Measurements from ENCODE around the gene GSTA2.
"Not testable (repeated sequence)": the region's sequence is repeated elsewhere in the genome, so short reads cannot be mapped to it uniquely, and the experiment has no call there.

The GSTA2 gene

DNA sequence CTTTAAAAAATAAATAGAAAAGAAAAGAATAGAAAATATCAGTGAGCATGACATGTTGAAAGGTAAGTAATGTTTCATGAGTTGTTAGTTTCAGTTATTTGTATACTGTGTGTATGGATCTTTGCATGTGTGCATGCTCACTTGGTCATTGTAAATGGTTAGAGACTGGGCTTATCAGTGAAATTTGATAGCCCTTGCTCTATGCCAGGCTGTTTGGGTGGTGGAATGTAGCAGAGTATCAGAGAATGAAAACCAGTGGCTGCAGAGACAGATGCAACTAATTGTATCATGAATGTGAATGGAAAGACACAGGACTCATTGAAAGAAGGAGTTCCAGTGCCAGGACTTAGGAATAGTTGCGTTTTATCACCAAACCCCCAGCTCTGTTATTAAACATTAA is 4.2 kb downstream of the GSTA2 start:
- no peak for DNase-seq

DNA sequence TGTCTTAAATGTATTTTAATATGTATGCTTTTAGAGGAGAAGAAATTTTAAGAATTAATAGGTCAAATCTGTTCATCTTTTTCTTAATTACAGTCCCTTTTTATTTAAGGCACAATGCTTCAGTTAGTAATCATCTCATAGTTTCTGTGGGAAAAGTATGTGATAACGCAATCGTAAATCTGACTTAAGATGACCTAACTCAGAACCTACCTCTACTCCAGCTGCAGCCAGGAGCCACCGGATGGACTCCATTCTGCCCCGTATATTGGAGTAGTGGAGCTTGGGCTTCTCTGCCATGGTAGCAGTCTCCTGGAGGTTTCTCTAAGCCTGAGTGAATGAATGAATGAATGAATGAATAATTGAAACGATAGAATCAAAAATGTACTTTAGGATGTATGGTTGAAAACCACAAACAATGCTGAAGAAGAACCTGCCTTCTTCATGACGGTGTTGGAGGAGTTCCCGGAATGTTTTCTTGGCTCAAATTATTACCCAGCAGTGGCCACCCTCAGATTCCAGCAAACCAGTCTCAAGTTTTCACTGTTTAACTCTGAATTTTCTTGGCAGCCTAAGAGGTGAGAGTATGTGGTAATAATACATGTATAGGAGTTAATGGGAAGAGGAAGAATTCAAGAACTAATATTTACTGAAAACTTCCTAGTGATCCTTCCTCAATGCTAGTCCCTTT is 5.5 kb downstream of the GSTA2 start:
- not testable (repeated sequence) for DNase-seq

DNA sequence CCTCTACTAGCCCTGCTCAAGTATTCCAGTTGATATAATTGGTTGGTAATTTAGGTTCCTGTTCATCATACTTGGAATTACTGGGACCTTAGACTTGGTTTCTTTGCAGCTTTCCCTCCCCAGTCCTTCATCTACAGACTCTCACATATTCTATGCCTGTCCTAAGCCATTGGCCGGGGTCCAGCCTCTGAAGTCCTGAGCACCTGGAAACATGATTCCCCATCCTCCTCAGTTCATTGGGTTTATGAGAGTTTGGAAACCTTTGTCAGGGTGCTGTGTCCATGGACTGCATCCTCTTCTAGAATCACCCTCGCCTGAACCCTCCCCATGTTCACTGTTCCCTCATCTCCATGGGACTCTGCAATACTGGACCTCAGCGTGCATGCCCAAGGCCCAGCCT is 8.8 kb downstream of the GSTA2 start:
- DNase-seq, result no peak

DNA sequence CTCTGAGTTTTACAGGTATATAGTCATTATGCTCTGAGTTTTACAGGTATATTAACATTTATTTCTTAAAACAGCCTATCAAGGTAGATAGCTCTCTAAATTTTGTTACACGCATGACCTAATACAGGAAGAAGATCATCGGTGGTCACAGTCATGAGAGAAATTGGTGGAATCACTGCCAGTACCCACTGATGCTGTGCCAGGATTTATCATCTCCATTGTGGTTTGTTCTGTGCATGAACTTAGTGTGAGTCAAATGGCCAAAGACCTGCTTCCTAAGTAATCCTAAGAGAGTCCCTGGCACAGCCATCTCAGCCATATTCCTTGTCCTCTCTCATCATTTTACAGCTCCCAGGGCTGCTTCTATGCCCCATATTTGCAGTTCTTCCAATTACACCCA is 10.1 kb downstream of the GSTA2 start:
- DNase-seq, result not testable (repeated sequence)

DNA sequence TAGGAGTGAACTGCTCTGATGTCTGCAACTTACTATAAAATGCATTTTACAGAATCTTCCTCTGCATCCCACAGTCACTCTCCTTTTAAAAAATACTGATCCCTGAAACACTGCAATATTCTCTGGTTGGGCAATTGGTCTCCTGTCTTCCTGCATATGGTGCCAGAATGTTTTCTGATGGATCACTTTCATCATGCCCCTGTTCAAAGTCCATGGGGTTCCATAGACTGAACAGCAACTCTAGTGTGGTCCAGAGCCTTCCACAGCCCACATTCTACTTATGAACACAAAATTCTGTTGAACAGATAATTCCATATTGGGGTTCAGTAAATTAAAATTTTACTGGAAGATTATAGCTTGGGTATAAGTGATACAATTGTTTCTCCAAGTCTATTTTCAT is 11.0 kb downstream of the GSTA2 start:
- DNase-seq, result no peak

DNA sequence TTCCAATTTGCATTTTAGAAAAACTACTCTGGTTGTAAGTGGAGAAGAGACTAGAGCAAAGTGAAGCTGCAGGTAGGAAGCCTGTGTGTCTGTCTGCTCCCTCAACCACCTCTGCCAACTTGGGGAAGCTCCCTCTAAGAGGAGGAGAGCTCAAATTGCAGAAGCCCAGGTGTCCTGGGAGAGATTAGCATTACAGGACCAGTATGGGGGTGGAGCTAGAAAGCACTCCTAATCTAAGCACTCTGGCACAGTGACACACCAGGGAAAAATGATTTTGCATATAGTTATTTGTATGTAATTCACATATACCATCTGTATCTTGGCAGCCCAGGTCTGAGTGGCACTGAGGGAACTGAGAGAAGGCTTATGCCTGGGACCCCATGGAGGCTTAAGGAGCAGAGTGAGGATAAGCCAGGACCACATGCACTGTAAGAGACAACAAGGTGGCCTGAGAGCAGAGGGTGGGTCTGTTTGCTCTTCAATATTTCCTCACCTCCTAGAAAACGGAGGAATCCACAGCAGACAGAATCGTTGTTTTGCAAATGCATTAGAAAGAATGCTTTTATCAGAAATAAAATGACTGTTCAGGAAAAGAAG is 13.6 kb downstream of the GSTA2 start:
- peak; percentile 88 for DNase-seq

DNA sequence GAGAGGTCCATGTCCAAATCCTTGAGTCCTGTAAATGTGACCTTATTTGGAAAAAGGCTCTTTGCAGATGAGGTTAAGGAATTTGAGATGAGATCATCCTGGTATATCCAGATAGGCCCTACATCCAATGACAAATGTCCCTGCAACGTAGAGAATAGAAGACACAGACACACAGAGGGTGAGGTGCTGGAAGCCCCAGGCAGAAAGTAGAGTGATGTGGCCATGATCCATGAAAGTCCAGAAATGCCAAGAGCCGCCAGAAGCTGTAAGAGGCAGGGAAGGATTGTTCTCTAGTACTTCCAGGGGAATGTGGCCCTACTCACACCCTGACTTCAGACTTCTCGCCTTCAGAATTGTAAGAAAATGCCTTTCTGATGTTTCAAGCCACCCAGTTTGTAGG is 16.0 kb downstream of the GSTA2 start:
- not testable (repeated sequence) for DNase-seq

DNA sequence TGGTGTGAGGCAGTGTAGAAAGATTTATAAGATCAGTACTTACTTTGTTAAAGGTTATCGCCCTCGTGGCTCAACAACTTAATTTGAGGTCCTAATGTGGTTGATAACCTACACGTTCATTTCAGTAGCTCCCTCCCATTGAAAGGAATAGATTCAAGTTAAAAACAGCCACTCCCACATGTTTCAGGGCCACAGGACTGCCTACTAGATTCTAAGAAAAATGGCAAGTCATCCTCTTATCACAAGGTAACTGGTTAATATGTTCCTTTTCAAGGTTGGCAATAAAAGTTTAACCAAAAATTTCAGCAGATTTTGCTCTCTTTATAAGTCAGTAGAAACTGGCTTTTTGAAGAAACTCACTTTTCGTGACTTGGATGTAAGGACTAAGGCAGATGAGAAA is 17.1 kb downstream of the GSTA2 start:
- DNase-seq, result no peak

DNA sequence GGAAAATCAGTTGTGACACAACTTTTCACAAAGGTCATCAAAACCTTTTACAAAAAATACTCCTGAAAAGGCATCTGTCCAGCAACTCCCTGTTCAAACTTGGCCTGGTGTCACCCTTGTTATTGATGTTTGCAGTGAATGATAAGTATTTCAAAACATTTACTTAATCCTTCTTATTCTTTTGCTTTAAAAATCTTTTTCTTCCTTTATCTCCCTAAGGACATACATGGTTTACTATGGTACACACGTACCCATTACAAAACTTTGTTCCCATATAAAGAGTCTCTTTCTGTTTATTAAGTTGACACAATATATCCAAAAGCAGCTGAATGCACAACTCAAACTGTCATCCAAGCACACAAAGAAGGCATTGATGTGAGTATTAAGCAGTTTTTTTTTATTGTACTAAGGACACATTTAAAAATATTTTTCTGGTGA is 17.5 kb downstream of the GSTA2 start:
- DNase-seq, result no peak

DNA sequence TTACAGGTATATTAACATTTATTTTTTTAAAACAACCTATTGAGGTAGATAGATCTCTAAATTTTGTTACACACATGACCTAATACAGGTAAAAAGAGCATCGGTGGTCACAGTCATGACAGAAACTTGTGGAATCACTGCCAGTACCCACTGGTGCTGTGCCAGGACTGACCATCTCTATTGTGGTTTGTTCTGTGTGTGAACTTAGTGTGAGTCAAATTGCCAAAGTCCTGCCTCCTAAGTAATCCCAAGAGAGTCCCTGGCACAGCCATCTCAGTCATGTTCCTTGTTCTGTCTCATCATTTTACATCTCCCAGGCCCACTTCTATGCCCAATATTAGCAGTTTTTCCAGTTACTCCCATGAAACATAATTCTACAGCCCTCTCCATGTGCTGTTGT is 21.4 kb downstream of the GSTA2 start:
- DNase-seq, result no peak

DNA sequence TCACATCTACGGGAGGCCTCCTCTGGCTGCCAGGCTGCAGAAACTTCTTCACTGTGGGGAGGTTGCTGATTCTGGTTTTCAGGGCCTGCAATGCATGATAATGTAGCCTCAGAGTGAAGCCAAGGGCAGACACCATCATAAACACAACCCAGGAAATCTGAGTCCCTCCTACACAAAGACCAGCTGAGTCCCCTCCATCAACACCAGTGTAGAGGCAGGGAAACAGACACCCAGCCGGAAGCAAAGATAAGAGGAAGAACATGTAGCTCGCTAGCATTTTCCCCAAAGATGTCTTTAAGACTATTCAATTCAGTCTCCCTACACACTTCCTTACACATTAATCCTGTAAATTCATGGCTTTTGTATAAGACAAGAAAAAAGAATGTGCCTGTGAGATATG is 23.6 kb downstream of the GSTA2 start:
- no peak for DNase-seq

DNA sequence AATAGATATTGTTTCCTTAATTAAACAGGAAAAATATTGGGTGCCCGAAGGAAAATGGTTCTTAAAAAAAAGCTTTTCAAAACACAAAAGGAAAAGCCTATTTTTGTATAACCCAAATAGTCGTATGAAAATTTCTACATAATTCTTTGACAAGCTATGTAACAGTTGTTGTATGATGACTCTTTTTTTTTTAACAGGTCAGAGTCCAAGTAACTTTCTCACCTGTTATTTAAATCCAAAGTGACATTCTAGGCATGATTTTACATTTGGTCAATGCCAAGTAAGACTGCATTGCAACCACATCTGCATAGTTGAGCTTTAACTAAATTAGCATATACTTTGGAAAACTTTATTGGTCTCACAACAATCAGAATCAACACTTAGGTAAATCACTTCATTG is 24.1 kb downstream of the GSTA2 start:
- DNase-seq, result no peak

DNA sequence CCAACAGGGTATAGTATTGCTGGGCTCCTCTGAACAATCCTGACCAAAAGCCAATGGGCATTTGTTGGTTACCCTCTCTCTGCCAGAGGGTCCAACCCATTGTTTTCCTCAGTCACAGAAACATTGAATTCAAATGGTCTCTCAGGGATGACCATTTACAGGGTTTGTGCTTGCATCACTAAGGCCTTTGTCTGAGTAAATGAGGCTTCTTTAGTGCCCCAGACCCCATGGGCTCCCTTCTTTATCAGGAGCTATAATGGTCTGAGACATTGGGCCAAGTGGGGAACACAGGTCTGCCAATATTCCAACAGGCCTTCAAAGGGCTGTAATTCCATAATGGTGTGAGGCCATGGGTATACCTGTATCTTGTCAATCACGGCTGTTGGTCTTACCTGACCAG is 27.1 kb downstream of the GSTA2 start:
- DNase-seq, result no peak

DNA sequence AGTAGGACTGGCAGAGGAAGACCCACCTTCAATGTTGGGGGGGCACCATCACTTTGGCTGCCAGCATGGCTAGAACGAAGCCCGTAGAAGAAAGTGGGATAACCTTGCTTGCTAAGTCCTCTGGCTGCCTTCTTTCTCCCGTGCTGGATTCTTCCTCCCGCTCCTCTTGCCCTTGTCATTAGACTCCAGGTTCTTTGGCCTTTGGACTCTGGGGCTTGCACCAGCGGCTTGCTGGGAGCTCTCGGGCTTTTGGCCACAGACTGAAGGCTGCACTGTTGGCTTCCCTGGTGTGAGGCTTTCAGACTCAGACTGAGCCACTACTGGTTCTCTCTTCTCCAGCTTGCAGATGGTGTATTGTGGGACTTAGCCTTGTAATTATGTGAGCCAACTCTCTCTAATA is 28.2 kb downstream of the GSTA2 start:
- DNase-seq, result no peak

DNA sequence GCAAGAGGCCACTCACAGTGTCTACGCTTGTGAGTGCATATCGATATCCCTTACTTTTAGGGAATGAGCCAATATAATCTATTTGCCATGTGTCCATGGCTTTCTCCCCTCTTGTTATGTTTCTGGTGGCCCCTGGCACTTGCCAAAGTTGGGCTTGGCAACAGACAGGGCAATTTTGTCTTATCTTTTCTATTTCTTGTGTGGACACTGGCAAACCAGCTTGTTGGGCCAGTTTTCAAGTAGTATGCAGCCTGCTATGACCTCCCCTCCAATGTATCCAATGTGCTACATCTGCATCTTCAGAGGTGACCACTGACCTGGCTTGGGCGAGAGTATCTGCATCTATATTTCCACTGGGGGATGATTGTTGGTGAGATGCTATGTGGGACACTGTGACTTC is 29.2 kb downstream of the GSTA2 start:
- no peak for DNase-seq

DNA sequence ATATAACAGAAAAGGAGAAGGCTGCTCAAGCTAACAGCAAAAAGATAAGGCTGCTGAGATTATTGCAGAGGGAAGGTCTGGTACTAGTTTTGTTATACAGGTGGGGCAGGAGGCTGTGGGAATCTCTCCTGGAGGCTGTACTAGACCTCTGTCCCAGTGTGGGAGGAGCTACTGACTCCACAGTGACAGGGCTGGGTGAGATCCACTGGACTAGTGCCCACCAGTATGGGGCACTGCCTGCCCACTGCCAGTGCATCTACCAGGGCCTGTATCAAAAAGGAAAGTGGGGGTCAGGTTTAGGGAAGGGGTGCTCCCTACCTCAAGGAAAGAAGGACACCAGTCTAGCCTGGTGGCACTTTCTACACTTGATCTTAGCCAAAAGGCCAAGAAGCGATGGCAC is 30.1 kb downstream of the GSTA2 start:
- no peak for DNase-seq

DNA sequence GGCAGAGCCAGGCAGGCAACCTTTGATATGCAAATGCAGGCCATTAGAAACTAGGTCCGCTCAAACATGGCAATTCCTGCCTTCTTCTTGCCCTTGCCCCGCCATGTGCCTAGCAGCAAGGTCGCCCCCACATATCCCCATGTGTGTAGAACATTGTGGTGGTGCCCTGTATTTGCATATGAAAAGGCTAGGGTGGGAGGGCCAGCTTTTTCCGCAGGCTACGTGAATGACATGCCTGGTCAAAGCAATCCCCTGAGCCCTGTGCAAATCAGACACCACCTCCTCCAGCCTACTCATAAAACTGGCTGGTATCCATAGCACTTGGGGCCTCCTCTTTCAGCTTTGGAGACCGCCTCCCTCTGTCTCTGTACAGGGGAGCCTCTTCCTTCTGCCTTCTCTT is 31.6 kb downstream of the GSTA2 start:
- DNase-seq, result peak; percentile 57

DNA sequence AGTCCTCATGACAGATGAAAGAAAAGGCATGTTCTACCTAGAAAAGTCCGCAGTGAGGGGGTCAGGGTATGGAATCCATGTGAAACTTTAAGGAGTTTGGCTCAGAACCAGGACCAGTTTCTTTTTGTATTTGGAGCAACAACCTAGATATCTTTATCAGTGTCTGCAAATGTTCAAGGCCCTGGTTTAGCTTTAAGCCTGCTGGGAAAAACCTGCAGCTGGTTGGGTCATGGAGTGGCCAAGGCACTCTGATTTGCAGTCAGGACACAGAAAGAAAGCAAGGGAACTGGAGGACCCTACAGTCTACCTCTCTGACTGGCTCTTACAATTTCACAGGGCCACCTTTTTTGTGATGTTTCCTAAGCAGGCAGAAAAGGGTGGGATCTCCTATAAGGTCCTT is 33.7 kb downstream of the GSTA2 start:
- DNase-seq, result no peak

DNA sequence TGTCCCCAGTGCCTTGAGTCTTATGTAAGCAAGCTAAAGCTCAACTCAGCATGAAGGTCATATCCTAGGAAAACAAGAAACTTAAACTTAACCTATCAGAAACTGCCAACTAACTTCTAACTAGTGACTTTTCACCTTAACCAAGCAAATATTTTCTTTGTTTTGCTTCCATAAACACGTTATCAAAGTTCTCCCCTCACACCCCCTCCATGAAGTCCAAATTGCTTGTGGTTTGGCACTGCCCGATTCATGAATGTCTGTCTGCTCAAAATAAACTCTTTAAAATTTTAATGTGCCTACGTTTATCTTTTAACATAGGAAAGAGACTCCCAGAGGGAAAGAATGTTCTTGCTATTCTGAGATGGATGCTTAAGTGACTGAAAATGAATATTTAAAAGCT is 34.9 kb downstream of the GSTA2 start:
- no peak for DNase-seq

DNA sequence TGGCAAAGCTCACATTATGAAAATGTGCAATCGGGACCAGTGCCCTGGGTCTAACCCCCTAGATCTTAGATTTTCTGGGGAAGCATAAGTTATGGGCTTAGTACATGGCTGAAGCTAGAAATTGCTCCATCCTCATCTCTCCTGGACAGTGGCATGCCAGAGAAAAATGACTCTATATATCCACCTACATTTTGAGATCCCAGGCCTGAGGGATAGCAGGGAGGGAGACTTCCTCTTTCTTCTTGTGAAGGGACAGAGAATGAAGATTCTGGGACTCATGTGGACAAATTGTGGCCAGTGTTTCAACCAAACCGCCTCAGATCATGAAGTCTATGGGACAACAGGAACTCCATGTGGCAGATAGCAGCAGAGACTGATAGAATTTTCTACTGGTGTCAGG is 35.4 kb downstream of the GSTA2 start:
- no peak for DNase-seq

DNA sequence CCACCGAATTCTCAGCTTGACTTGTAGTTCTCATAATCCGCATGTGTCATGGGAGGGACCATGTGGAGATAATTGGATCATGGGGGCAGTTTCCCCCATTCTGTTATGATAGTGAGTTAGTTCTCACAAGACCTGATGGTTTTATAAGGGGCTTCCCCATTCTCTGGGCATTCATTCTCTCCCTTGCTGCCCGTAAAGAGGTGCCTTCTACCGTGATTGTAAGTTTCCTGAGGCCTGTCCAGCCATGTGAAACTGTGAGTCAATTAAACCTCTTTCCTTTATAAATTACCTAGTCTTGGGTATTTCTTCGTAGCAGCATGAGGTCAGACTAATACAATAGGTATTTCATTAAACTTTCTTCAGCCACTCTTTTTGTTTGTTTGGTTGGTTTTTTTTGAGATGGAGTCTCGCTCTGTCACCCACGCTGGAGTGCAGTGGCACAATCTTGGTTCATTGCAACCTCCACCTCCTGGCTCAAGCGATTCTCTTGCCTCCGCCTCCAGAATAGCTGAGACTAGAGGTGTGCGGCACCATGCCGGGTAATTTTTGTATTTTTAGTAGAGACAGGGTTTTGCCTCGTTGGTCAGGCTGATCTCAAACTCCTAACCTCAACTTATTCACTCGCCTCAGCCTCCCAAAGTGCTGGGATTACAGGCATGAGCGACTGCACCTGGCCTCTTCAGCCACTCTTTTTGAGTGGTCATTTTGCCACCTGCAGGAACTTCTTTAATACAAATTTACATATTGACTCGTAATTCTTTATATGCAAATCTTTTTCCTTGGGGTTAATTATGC is 36.3 kb downstream of the GSTA2 start:
- no peak for DNase-seq

DNA sequence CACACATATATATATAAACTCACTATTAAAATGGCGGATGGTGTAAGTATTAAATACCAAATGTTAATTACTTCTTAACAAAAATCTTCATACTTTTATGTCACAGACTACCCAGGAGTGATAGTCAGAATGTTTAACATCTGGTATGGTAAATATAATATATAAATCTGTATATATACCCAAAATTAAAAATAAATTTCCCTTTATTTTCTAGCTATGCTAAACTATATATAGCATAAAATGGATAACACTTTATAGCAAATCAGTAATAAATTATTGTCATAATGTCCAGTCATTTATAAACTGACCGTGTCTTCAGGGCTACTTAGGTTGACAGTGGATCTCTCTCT is 37.1 kb downstream of the GSTA2 start:
- no peak for DNase-seq

DNA sequence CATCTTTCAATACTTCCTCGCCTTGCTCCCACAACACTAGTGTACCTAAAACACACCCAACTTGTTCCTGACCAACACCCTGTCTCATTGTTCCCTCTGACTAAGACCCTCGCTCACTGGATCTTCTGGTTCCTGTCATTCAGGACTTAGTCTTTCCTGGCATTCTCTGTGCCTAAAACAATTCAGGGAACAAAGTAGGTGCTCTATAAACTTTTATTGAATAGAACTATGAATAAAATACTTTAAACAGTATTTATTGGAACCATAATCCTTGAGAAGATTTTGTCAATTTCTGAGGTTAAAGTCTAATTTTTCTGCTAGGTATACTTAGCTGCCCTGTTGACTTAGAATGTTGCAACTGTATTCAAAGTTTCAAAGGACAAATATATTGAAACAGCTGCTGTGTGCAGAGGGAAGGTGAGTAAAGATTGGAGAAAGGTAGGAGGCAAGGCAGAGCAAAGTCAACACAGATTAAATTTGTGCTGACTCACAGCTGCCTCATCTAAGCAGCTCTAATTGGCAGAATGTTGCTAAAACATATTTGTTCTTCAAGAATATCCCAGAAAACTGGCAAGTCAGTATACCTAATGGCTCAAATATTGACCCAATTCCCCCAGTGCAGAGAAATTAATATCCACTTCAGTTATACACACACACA is 37.6 kb downstream of the GSTA2 start:
- DNase-seq, result no peak

DNA sequence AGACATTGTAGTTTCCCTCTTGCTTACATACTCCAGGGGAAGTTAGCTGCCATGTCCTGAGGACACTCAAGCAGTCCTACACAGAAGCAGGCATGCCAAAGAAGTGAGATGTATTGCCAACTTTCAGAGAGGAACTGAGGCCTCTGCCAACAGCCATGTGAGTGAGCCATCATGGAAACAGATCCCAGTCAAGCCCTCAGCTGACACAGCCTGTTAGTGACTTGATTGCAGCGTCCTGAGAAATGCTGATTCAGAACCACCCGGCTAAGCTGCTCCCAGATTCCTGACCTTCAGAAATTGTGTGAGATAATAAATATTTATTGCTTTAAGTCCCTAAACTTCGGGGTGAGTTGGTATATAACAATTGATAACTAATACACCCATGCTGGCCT is 38.1 kb downstream of the GSTA2 start:
- no peak for DNase-seq

Measured in NCI-H526 treated with DMSO at 0.1 percent for 48 hours (cell line).